PC-9 (cell line): ENCODE measurements around the gene B4GALNT2. TPM values are rescaled to one million over a fixed set of nuclear protein-coding genes. Genes with fewer than 3 reads are reported as not detected.

Source experiments
- BruUV-seq: library from RNA; stranded (reverse); fragments of 400-500 nt; replicated peaks from 2 replicates; lab custom pipeline; 2021; lab: Mats Ljungman, UMichigan
- CTCF ChIA-PET: fragments of 300-600 bp; sonication (Branson Sonifier 250); formaldehyde crosslinking; loops from one replicate; lab custom pipeline; 2022; ENCODE audit warnings: antibody characterized with exemption; lab: Charles Lee
- POLR2A ChIA-PET: fragments of 300-600 bp; sonication (Branson Sonifier 250); formaldehyde crosslinking; loops from one replicate; lab custom pipeline; 2022; ENCODE audit warnings: antibody characterized with exemption; ENCODE audit not compliant: unreplicated experiment; lab: Charles Lee
- DNase-seq, 2 experiments: peaks; one replicate each; pipeline versions ENCODE4 v3.0.0 to v3.0.0-alpha.2; 2015 to 2022; ENCODE audit warnings: mixed read lengths in 1 of 2
- H2AFZ ChIP-seq: fragments of 200-600 bp; sonication (generic); 2 replicates; pipeline ENCODE4 v1.8.1; 2017; ENCODE audit warnings: antibody characterized with exemption
- H3F3A ChIP-seq: fragments of 200-600 bp; sonication (generic); 2 replicates; pipeline ENCODE4 v1.8.1; 2017; ENCODE audit warnings: antibody characterized with exemption, mild to moderate bottlenecking, low read depth; ENCODE audit not compliant: insufficient read depth
- H3K27ac ChIP-seq: fragments of 200-600 bp; sonication (generic); 2 replicates; pipeline ENCODE4 v1.6.1; 2016; ENCODE audit warnings: mixed run types
- H3K27me3 ChIP-seq: fragments of 200-600 bp; sonication (generic); 2 replicates; pipeline ENCODE4 v1.6.1; 2016; ENCODE audit warnings: low read depth, mixed run types; ENCODE audit not compliant: insufficient read depth
- H3K36me3 ChIP-seq: fragments of 200-600 bp; sonication (generic); 2 replicates; pipeline ENCODE4 v1.6.1; 2016; ENCODE audit warnings: low read depth, mixed run types
- H3K4me1 ChIP-seq: fragments of 200-600 bp; sonication (generic); replicated peaks from 2 replicates; pipeline ENCODE4 v1.6.1; 2016; ENCODE audit warnings: mixed run types; ENCODE audit not compliant: insufficient read depth
- H3K4me2 ChIP-seq: fragments of 200-600 bp; sonication (generic); 2 replicates; pipeline ENCODE4 v1.6.1; 2017; ENCODE audit warnings: mixed run types
- H3K4me3 ChIP-seq: fragments of 200-600 bp; sonication (generic); 2 replicates; pipeline ENCODE4 v1.6.1; 2016; ENCODE audit warnings: mixed run types
- H3K79me2 ChIP-seq: fragments of 200-600 bp; sonication (generic); 2 replicates; pipeline ENCODE4 v1.6.1; 2017; ENCODE audit warnings: low read depth, mixed run types
- H3K9me2 ChIP-seq: fragments of 200-600 bp; sonication (generic); 2 replicates; pipeline ENCODE4 v1.8.1; 2017; ENCODE audit warnings: mild to moderate bottlenecking; ENCODE audit not compliant: insufficient read depth
- H3K9me3 ChIP-seq: fragments of 200-600 bp; sonication (generic); 2 replicates; pipeline ENCODE4 v1.8.1; 2016; ENCODE audit warnings: low read depth; ENCODE audit not compliant: insufficient read depth
- H4K20me1 ChIP-seq: fragments of 200-600 bp; sonication (generic); 2 replicates; pipeline ENCODE4 v1.8.1; 2017; ENCODE audit not compliant: insufficient read depth
- CTCF ChIP-seq: fragments of 200-600 bp; sonication (generic); conservative IDR thresholded peaks from 2 replicates; pipeline ENCODE4 v1.6.1; 2017; ENCODE audit warnings: mixed run types, antibody characterized with exemption, mild to moderate bottlenecking, moderate library complexity
- EZH2 ChIP-seq: fragments of 200-600 bp; sonication (generic); IDR thresholded peaks from 2 replicates; pipeline ENCODE4 v1.8.0; 2017; ENCODE audit warnings: antibody characterized with exemption, low read depth
- intact Hi-C: fragments of 100-400 bp; cut with micrococcal nuclease; formaldehyde crosslinking; loops from one replicate; pipeline ENCODE4 v1.10.0; 2022; ENCODE audit not compliant: unreplicated experiment
- total RNA-seq: library from RNA; stranded (reverse); gene quantifications from 2 replicates; pipeline ENCODE4 v1.2.3, GENCODE V29; 2021

B4GALNT2 gene
- total RNA-seq, 1 experiment from 2014 or later, result not detected

- Histone ChIP-seq H3K9me2 (no peaks in the 10 kb centered on the region), H2AFZ (no peak overlapping the region), H3K4me1 (peaks cover 55% of the 10 kb centered on the region), H3K27ac (peak overlapping the region; percentile 36), H3F3A (peaks cover 43% of the 10 kb centered on the region), H3K4me3 (no peak overlapping the region), H4K20me1 (no peaks in the 10 kb centered on the region), H3K36me3 (no peaks in the 10 kb centered on the region), H3K27me3 (no peaks in the 10 kb centered on the region), H3K4me2 (peak overlapping the region; percentile 14; the same call in 1 of the 2 replicates), H3K79me2 (no peaks in the 10 kb centered on the region), H3K9me3 (no peaks in the 10 kb centered on the region)
- ChIA-PET CTCF (interaction anchor here (0.7 kb wide), 1 partner anchor 14 kb away, joined by 4 read pairs; no protein-coding TSS in a partner anchor), POLR2A (no interaction called here)
- intact Hi-C loops, result no loop called here
- peak in 1 of 2 experiments; percentile 79 for DNase-seq
- no TSS peak for BruUV-seq
- TF ChIP-seq EZH2 (no peak), CTCF (no peak)
Observed at GRCh38 chr17:49106321-49107210, 26.0 kb upstream of the B4GALNT2 start.

- intact Hi-C loops, result no loop called here
- Histone ChIP-seq H3K9me2 (no peaks in the 10 kb centered on the region), H2AFZ (no peak overlapping the region), H3F3A (peaks cover 41% of the 10 kb centered on the region), H3K27me3 (no peaks in the 10 kb centered on the region), H3K36me3 (no peaks in the 10 kb centered on the region), H4K20me1 (no peaks in the 10 kb centered on the region), H3K4me2 (no peak overlapping the region; the same call in 1 of the 2 replicates), H3K4me1 (peaks cover 55% of the 10 kb centered on the region), H3K27ac (peak overlapping the region; percentile 36), H3K79me2 (no peaks in the 10 kb centered on the region), H3K4me3 (no peak overlapping the region), H3K9me3 (no peaks in the 10 kb centered on the region)
- POLR2A ChIA-PET, result no interaction called here
- no TSS peak for BruUV-seq
- CTCF ChIA-PET, result no interaction called here
- DNase-seq, result no peak
- TF ChIP-seq EZH2, result no peak
- no peak for TF ChIP-seq CTCF
Observed at GRCh38 chr17:49107211-49107557, 25.4 kb upstream of the B4GALNT2 start.

- Histone ChIP-seq H3K27ac (peak overlapping the region; percentile 6; the same call in 1 of the 2 replicates), H3K4me1 (peaks cover 57% of the 10 kb centered on the region), H3K9me3 (no peaks in the 10 kb centered on the region), H3F3A (peaks cover 44% of the 10 kb centered on the region), H3K9me2 (no peaks in the 10 kb centered on the region), H3K36me3 (no peaks in the 10 kb centered on the region), H4K20me1 (no peaks in the 10 kb centered on the region), H2AFZ (no peak overlapping the region), H3K27me3 (no peaks in the 10 kb centered on the region), H3K4me2 (peak overlapping the region; percentile 25), H3K79me2 (no peaks in the 10 kb centered on the region), H3K4me3 (no peak overlapping the region)
- peak; percentile 31 to 77 for DNase-seq
- ChIA-PET CTCF (interaction anchor here (0.5 kb wide), 1 partner anchor 60 kb away, joined by 3 read pairs; no protein-coding TSS in a partner anchor), POLR2A (interaction anchor here (0.7 kb wide), 1 partner anchor 92 kb away, joined by 5 read pairs; no protein-coding TSS in a partner anchor)
- BruUV-seq, result no TSS peak
- intact Hi-C loops, result no loop called here
- no peak for TF ChIP-seq EZH2
- TF ChIP-seq CTCF, result no peak
Observed at GRCh38 chr17:49108318-49108717, 24.3 kb upstream of the B4GALNT2 start.
